ENCODE results near the gene EZH2.

Gene EZH2

GRCh38 chr7:148883266-148884048, 634 bp downstream of the EZH2 start:
- DNase-seq (ENCODE audit: extremely low read depth, low read depth) = no peak
- no peak for TF ChIP-seq CTCF (IDR thresholded peaks at IDR 0.05; ENCODE audit: low read depth, low read length)

GRCh38 chr7:148882841-148883265, 1.2 kb downstream of the EZH2 start:
- no peak for DNase-seq (ENCODE audit: extremely low read depth, low read depth)
- no peak for TF ChIP-seq CTCF (IDR thresholded peaks at IDR 0.05; ENCODE audit: low read depth, low read length)

- no peak for TF ChIP-seq CTCF (IDR thresholded peaks at IDR 0.05; ENCODE audit: low read depth, low read length)
- no peak for DNase-seq (ENCODE audit: extremely low read depth, low read depth)
Observed at GRCh38 chr7:148882192-148882591, 1.9 kb downstream of the EZH2 start.

- TF ChIP-seq CTCF (IDR thresholded peaks at IDR 0.05; ENCODE audit: low read depth, low read length) = no peak
- DNase-seq (ENCODE audit: extremely low read depth, low read depth) = no peak
Observed at GRCh38 chr7:148878317-148878716, 5.8 kb downstream of the EZH2 start.

- no peak for DNase-seq (ENCODE audit: extremely low read depth, low read depth)
- no peak for TF ChIP-seq CTCF (IDR thresholded peaks at IDR 0.05; ENCODE audit: low read depth, low read length)
Observed at GRCh38 chr7:148877517-148877916, 6.6 kb downstream of the EZH2 start.

GRCh38 chr7:148872188-148872587, 11.9 kb downstream of the EZH2 start:
- no peak for TF ChIP-seq CTCF (IDR thresholded peaks at IDR 0.05; ENCODE audit: low read depth, low read length)
- no peak for DNase-seq (ENCODE audit: extremely low read depth, low read depth)

GRCh38 chr7:148871551-148871950, 12.5 kb downstream of the EZH2 start:
- no peak for TF ChIP-seq CTCF (IDR thresholded peaks at IDR 0.05; ENCODE audit: low read depth, low read length)
- no peak for DNase-seq (ENCODE audit: extremely low read depth, low read depth)
